ENCODE results near the gene PEX6. TPM values are rescaled to one million over a fixed set of nuclear protein-coding genes. Genes with fewer than 3 reads are reported as not detected.

The PEX6 gene, protein sequence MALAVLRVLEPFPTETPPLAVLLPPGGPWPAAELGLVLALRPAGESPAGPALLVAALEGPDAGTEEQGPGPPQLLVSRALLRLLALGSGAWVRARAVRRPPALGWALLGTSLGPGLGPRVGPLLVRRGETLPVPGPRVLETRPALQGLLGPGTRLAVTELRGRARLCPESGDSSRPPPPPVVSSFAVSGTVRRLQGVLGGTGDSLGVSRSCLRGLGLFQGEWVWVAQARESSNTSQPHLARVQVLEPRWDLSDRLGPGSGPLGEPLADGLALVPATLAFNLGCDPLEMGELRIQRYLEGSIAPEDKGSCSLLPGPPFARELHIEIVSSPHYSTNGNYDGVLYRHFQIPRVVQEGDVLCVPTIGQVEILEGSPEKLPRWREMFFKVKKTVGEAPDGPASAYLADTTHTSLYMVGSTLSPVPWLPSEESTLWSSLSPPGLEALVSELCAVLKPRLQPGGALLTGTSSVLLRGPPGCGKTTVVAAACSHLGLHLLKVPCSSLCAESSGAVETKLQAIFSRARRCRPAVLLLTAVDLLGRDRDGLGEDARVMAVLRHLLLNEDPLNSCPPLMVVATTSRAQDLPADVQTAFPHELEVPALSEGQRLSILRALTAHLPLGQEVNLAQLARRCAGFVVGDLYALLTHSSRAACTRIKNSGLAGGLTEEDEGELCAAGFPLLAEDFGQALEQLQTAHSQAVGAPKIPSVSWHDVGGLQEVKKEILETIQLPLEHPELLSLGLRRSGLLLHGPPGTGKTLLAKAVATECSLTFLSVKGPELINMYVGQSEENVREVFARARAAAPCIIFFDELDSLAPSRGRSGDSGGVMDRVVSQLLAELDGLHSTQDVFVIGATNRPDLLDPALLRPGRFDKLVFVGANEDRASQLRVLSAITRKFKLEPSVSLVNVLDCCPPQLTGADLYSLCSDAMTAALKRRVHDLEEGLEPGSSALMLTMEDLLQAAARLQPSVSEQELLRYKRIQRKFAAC
- 25.8 and 34.0 TPM in 2 replicates for total RNA-seq (2022)
- percentile 70 among the genes with signal in this experiment for Bru-seq, nascent RNA
- BruChase-seq, experiment 1, labeled RNA remaining after a 6-hour chase, result percentile 82 among the genes with signal in this experiment
- BruChase-seq, experiment 2, labeled RNA remaining after a 2-hour chase, result percentile 76 among the genes with signal in this experiment
- long read RNA-seq, transcript PEX6-202 (17 exons, 3,478 nt), result major isoform, 62 of 83 reads
- long read RNA-seq, partial matches to known transcripts, result 6 of 83 reads
- long read RNA-seq, other reads (novel, unspliced or antisense), result 15 of 83 reads

- ChIA-PET POLR2A (interaction anchor here (0.5 to 3.5 kb wide), 28 partner anchors 8 to 527 kb away, joined by 3 to 69 read pairs (median 7); partner anchors contain the start of genes CNPY3, CUL7, GNMT and KLC4), CTCF (interaction anchor here (0.6 to 1.5 kb wide), 10 partner anchors 9 to 165 kb away, joined by 3 to 6 read pairs (median 3); partner anchors contain the start of genes CNPY3 and CUL7)
- DNase-seq (ENCODE audit: unreplicated experiment), result peak; percentile 91
- no TSS peak for BruUV-seq (replicated peaks)
- Mint-ChIP-seq H3K36me3 (ENCODE audit: insufficient read depth, unreplicated experiment) (peaks cover 45% of the 10 kb centered on the region), H3K9me3 (ENCODE audit: unreplicated experiment) (no peaks in the 10 kb centered on the region), H3K27ac (ENCODE audit: low read depth, unreplicated experiment) (peak within 1 kb of the TSS; percentile 91), H3K27me3 (ENCODE audit: insufficient read depth, unreplicated experiment) (no peaks in the 10 kb centered on the region), H3K4me1 (ENCODE audit: insufficient read depth, unreplicated experiment) (peaks cover 15% of the 10 kb centered on the region), H3K4me3 (ENCODE audit: unreplicated experiment) (peak within 1 kb of the TSS; percentile 87)
- intact Hi-C loops (cut with micrococcal nuclease), result loop anchor here (2.0 kb wide), 1 partner anchor 50 kb away; the partner anchor contains the start of gene CNPY3
- no peak for TF ChIP-seq CTCF (IDR thresholded peaks at IDR 0.05; ENCODE audit: unreplicated experiment)
Observed at GRCh38 chr6:42978839-42979522, at the start of gene PEX6. TSS of gene PEX6 (minus strand) at chr6:42979181. CDS start at chr6:42979150, 31 bp downstream.

GRCh38 chr6:43026365-43026764 is 47.4 kb upstream of the PEX6 start:
- Mint-ChIP-seq H3K27ac (ENCODE audit: low read depth, unreplicated experiment) (no peak overlapping the region), H3K27me3 (ENCODE audit: insufficient read depth, unreplicated experiment) (no peaks in the 10 kb centered on the region), H3K4me1 (ENCODE audit: insufficient read depth, unreplicated experiment) (peaks cover 9% of the 10 kb centered on the region), H3K4me3 (ENCODE audit: unreplicated experiment) (no peak overlapping the region), H3K36me3 (ENCODE audit: insufficient read depth, unreplicated experiment) (peaks cover 79% of the 10 kb centered on the region), H3K9me3 (ENCODE audit: unreplicated experiment) (no peaks in the 10 kb centered on the region)
- DNase-seq (ENCODE audit: unreplicated experiment), result no peak
- no TSS peak for BruUV-seq (replicated peaks)
- TF ChIP-seq CTCF (IDR thresholded peaks at IDR 0.05; ENCODE audit: unreplicated experiment), result no peak
- intact Hi-C loops (cut with micrococcal nuclease), result no loop called here
- CTCF ChIA-PET, result interaction anchor here (0.6 kb wide), 2 partner anchors 30 to 1709 kb away, joined by 3 to 4 read pairs; no protein-coding TSS in a partner anchor
- POLR2A ChIA-PET, result interaction anchor here (2.1 kb wide), 1 partner anchor 12 kb away, joined by 8 read pairs; the partner anchor contains the start of genes KLHDC3 and MEA1

DNA sequence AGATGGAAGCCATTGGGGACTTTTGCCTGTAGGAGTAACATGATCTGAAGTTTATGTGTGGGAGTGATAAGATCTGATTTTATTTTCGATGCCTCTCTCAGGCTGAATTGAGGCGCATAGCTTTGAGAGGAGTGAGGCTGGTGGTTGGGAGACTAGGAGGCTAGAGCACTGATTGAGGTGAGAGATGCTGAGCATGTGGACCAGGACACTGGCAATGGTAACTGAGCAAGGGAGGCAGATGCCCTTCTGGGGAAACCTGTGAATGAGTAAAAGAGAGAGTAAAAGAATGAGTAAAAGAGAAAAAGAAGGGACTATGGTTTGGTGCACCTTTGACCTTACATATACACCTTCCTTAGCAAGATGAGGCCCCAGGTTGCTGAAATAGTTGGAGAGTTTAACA is 45.5 kb upstream of the PEX6 start:
- Mint-ChIP-seq H3K36me3 (ENCODE audit: insufficient read depth, unreplicated experiment) (peaks cover 68% of the 10 kb centered on the region), H3K27ac (ENCODE audit: low read depth, unreplicated experiment) (peak overlapping the region; percentile 5), H3K4me1 (ENCODE audit: insufficient read depth, unreplicated experiment) (peaks cover 9% of the 10 kb centered on the region), H3K27me3 (ENCODE audit: insufficient read depth, unreplicated experiment) (no peaks in the 10 kb centered on the region), H3K4me3 (ENCODE audit: unreplicated experiment) (no peak overlapping the region), H3K9me3 (ENCODE audit: unreplicated experiment) (no peaks in the 10 kb centered on the region)
- no peak for TF ChIP-seq CTCF (IDR thresholded peaks at IDR 0.05; ENCODE audit: unreplicated experiment)
- intact Hi-C loops (cut with micrococcal nuclease), result no loop called here
- BruUV-seq (replicated peaks), result no TSS peak
- CTCF ChIA-PET, result no interaction called here
- no peak for DNase-seq (ENCODE audit: unreplicated experiment)
- POLR2A ChIA-PET, result interaction anchor here (0.5 to 2.1 kb wide), 9 partner anchors 8 to 91 kb away, joined by 3 to 8 read pairs (median 3); partner anchors contain the start of genes CUL7, KLHDC3, MEA1 and PPP2R5D

Data from MCF 10A (cell line).